ENCODE measurements around the gene BCR.

BCR gene

GRCh38 chr22:23215294-23216241, 35.3 kb downstream of the BCR start:
- no peak overlapping the region for H3K4me3 ChIP-seq (ENCODE audit: low read depth, low read length)
- DNase-seq (ENCODE audit: low read depth, low spot score): no peak
- no peak for TF ChIP-seq CTCF (IDR thresholded peaks at IDR 0.05; ENCODE audit: low read depth, low read length)
- in situ Hi-C loops (cut with HindIII; ENCODE audit: low sequenced_read_pairs): no loop called here

GRCh38 chr22:23216461-23217170, 36.3 kb downstream of the BCR start:
- in situ Hi-C loops (cut with HindIII; ENCODE audit: low sequenced_read_pairs): no loop called here
- no peak for TF ChIP-seq CTCF (IDR thresholded peaks at IDR 0.05; ENCODE audit: low read depth, low read length)
- H3K4me3 ChIP-seq (ENCODE audit: low read depth, low read length): no peak overlapping the region
- no peak for DNase-seq (ENCODE audit: low read depth, low spot score)

GRCh38 chr22:23217171-23218052, 37.1 kb downstream of the BCR start:
- in situ Hi-C loops (cut with HindIII; ENCODE audit: low sequenced_read_pairs): no loop called here
- no peak overlapping the region for H3K4me3 ChIP-seq (ENCODE audit: low read depth, low read length)
- no peak for DNase-seq (ENCODE audit: low read depth, low spot score)
- TF ChIP-seq CTCF (IDR thresholded peaks at IDR 0.05; ENCODE audit: low read depth, low read length): no peak

- in situ Hi-C loops (cut with HindIII; ENCODE audit: low sequenced_read_pairs): no loop called here
- DNase-seq (ENCODE audit: low read depth, low spot score): no peak
- no peak overlapping the region for H3K4me3 ChIP-seq (ENCODE audit: low read depth, low read length)
- TF ChIP-seq CTCF (IDR thresholded peaks at IDR 0.05; ENCODE audit: low read depth, low read length): no peak
Measured at GRCh38 chr22:23218053-23218866, 38.0 kb downstream of the BCR start.

GRCh38 chr22:23218867-23219251, 38.5 kb downstream of the BCR start:
- H3K4me3 ChIP-seq (ENCODE audit: low read depth, low read length): no peak overlapping the region
- no peak for TF ChIP-seq CTCF (IDR thresholded peaks at IDR 0.05; ENCODE audit: low read depth, low read length)
- in situ Hi-C loops (cut with HindIII; ENCODE audit: low sequenced_read_pairs): no loop called here
- DNase-seq (ENCODE audit: low read depth, low spot score): peak; percentile 71
